Karpas-422 (cell line): ENCODE data around the gene KCNK4. TPM values are rescaled to one million over a fixed set of nuclear protein-coding genes. Genes with fewer than 3 reads are reported as not detected.

Experiments
- DNase-seq: peaks from one replicate; pipeline ENCODE4 v3.0.0-alpha.2; 2015
- H2AFZ ChIP-seq: fragments of 200-600 bp; sonication (generic); 2 replicates; pipeline ENCODE4 v1.6.1; 2014; ENCODE audit warnings: antibody characterized with exemption, low read length, mixed read lengths
- H3K27ac ChIP-seq: fragments of 200-600 bp; sonication (generic); 2 replicates; pipeline ENCODE4 v1.5.1; 2014; ENCODE audit warnings: mild to moderate bottlenecking, low read length, moderate library complexity
- H3K27me3 ChIP-seq: fragments of 200-600 bp; sonication (generic); 2 replicates; pipeline ENCODE4 v1.6.1; 2014; ENCODE audit warnings: low read length, mixed read lengths
- H3K36me3 ChIP-seq: fragments of 200-600 bp; sonication (generic); 2 replicates; pipeline ENCODE4 v1.6.1; 2014; ENCODE audit warnings: low read length, mixed read lengths; ENCODE audit not compliant: insufficient read depth
- H3K4me1 ChIP-seq: fragments of 200-600 bp; sonication (generic); 2 replicates; pipeline ENCODE4 v1.6.1; 2014; ENCODE audit warnings: mild to moderate bottlenecking, low read length, mixed read lengths
- H3K4me2 ChIP-seq: fragments of 200-600 bp; sonication (generic); 2 replicates; pipeline ENCODE4 v1.6.1; 2014; ENCODE audit warnings: low read length, low read depth, mild to moderate bottlenecking; ENCODE audit not compliant: poor library complexity, severe bottlenecking
- H3K4me3 ChIP-seq: fragments of 200-600 bp; sonication (generic); 2 replicates; pipeline ENCODE4 v1.5.1; 2014; ENCODE audit warnings: mild to moderate bottlenecking, antibody characterized with exemption, low read length, mixed read lengths
- H3K79me2 ChIP-seq: fragments of 200-600 bp; sonication (generic); 2 replicates; pipeline ENCODE4 v1.6.1; 2014; ENCODE audit warnings: mild to moderate bottlenecking, low read length, mixed read lengths
- H3K9ac ChIP-seq: fragments of 200-600 bp; sonication (generic); 2 replicates; pipeline ENCODE4 v1.6.0; 2014; ENCODE audit warnings: low read length
- H3K9me2 ChIP-seq: fragments of 200-600 bp; sonication (generic), shearing (Covaris generic); replicated peaks from 2 replicates; pipeline ENCODE4 v1.6.0; 2014; ENCODE audit warnings: mild to moderate bottlenecking, low read length, moderate library complexity; ENCODE audit not compliant: insufficient read depth
- H3K9me3 ChIP-seq: fragments of 300-700, 200-600 bp; sonication (generic); 2 replicates; pipeline ENCODE4 v1.6.1; 2014; ENCODE audit warnings: low read length, mixed read lengths
- H4K20me1 ChIP-seq: fragments of 200-600 bp; sonication (generic); 2 replicates; pipeline ENCODE4 v1.6.1; 2014; ENCODE audit warnings: mild to moderate bottlenecking, antibody characterized with exemption, low read length, low read depth; ENCODE audit not compliant: insufficient read depth
- small RNA-seq: library from RNA; depleted of rRNA; stranded (forward); fragments of <200 nt; gene quantifications from one replicate; pipeline ENCODE3, GENCODE V24; 2014
- total RNA-seq: library from RNA; depleted of rRNA; stranded (reverse); fragments of >200 nt; shearing (Covaris generic); gene quantifications from 2 replicates; pipeline ENCODE4 v1.2.3, GENCODE V29; 2014; ENCODE audit warnings: low replicate concordance; rRNA removed

Gene KCNK4
- total RNA-seq, 1 experiment from 2014 or later, result not detected

- H3K27me3 ChIP-seq, result no peaks in the 10 kb centered on the region
- DNase-seq, result no peak
- no peaks in the 10 kb centered on the region for H3K79me2 ChIP-seq
- H3K4me1 ChIP-seq, result peaks cover 4% of the 10 kb centered on the region
- no peak overlapping the region for H3K4me2 ChIP-seq
- H3K36me3 ChIP-seq, result peaks cover 2% of the 10 kb centered on the region; the same call in 1 of the 2 replicates
- no peak overlapping the region for H2AFZ ChIP-seq
- no peak overlapping the region for H3K27ac ChIP-seq
- no peaks in the 10 kb centered on the region for H4K20me1 ChIP-seq
- no peak overlapping the region for H3K4me3 ChIP-seq
- H3K9me3 ChIP-seq, result no peaks in the 10 kb centered on the region
- H3K9me2 ChIP-seq, result no peaks in the 10 kb centered on the region
- no peak overlapping the region for H3K9ac ChIP-seq
Measured at GRCh38 chr11:64349404-64349803, 58.3 kb downstream of the KCNK4 start.

Small RNA genes within 50 kb of the gene (small RNA-seq; reads per million reads assigned to genes)
- not detected for gene MIR7155
- not detected for gene RF00019

Other genes with a start within 250 kb of the KCNK4 start
- 5.4 TPM in 1 of 2 replicates, not detected in the other for gene MACROD1, start 125.2 kb upstream of the KCNK4 start, total RNA-seq
- 101 and 199 TPM in 2 replicates for gene STIP1, start 105.1 kb upstream of the KCNK4 start, total RNA-seq
- 72.7 and 141 TPM in 2 replicates for gene FERMT3, start 84.6 kb upstream of the KCNK4 start, total RNA-seq
- gene TRPT1, start 65.1 kb upstream of the KCNK4 start, total RNA-seq, result 72.5 and 90.4 TPM in 2 replicates
- gene NUDT22, start 65.0 kb upstream of the KCNK4 start, total RNA-seq, result 70.0 and 114 TPM in 2 replicates
- gene DNAJC4, start 60.8 kb upstream of the KCNK4 start, total RNA-seq, result 32.0 and 51.0 TPM in 2 replicates
- gene VEGFB, start 56.7 kb upstream of the KCNK4 start, total RNA-seq, result 43.4 and 67.9 TPM in 2 replicates
- gene FKBP2, start 50.2 kb upstream of the KCNK4 start, total RNA-seq, result 27.8 and 73.4 TPM in 2 replicates
- 111 and 256 TPM in 2 replicates for gene PPP1R14B, start 44.4 kb upstream of the KCNK4 start, total RNA-seq
- gene PLCB3, start 39.8 kb upstream of the KCNK4 start, total RNA-seq, result 5.7 and 12.7 TPM in 2 replicates
- gene BAD, start 6.6 kb upstream of the KCNK4 start, total RNA-seq, result 45.3 and 94.6 TPM in 2 replicates
- 10.8 and 14.2 TPM in 2 replicates for gene GPR137, start 5.5 kb upstream of the KCNK4 start, total RNA-seq
- not detected in 2 replicates for gene CATSPERZ, start 9.1 kb downstream of the KCNK4 start, total RNA-seq
- 16.0 and 33.9 TPM in 2 replicates for gene ESRRA, start 14.2 kb downstream of the KCNK4 start, total RNA-seq
- gene TRMT112, start 26.3 kb downstream of the KCNK4 start, total RNA-seq, result 363 and 557 TPM in 2 replicates
- 205 and 428 TPM in 2 replicates for gene PRDX5, start 26.8 kb downstream of the KCNK4 start, total RNA-seq
- gene CCDC88B, start 48.9 kb downstream of the KCNK4 start, total RNA-seq, result 34.9 and 88.2 TPM in 2 replicates
- gene RPS6KA4, start 67.9 kb downstream of the KCNK4 start, total RNA-seq, result 17.1 and 38.4 TPM in 2 replicates